ENCODE measurements around the gene PPP1CB.

DNA sequence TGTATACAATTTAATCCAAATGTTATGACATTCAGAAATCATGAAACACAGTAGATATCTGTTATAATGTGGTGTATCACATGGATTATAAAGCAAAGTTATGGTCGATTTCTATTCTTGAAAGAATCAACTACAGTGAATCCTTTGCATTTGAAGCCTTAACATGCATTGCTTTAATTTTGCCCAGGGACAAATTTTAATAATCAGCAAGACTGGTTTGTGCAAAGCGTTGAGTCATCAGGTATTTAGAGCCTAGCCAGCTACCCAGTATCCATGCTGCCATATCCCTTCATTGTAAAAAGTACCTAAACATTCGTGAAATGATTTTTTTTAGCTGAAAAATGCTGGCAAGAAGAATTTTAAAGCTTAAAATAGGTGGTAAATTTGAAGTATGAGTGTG lies 50.1 kb downstream of the PPP1CB start:
- TF ChIP-seq, protein P1, sequence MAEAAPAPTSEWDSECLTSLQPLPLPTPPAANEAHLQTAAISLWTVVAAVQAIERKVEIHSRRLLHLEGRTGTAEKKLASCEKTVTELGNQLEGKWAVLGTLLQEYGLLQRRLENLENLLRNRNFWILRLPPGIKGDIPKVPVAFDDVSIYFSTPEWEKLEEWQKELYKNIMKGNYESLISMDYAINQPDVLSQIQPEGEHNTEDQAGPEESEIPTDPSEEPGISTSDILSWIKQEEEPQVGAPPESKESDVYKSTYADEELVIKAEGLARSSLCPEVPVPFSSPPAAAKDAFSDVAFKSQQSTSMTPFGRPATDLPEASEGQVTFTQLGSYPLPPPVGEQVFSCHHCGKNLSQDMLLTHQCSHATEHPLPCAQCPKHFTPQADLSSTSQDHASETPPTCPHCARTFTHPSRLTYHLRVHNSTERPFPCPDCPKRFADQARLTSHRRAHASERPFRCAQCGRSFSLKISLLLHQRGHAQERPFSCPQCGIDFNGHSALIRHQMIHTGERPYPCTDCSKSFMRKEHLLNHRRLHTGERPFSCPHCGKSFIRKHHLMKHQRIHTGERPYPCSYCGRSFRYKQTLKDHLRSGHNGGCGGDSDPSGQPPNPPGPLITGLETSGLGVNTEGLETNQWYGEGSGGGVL (tag by site-specific recombination; IDR thresholded peaks at IDR 0.05) = no peak
- TF ChIP-seq, protein P2, sequence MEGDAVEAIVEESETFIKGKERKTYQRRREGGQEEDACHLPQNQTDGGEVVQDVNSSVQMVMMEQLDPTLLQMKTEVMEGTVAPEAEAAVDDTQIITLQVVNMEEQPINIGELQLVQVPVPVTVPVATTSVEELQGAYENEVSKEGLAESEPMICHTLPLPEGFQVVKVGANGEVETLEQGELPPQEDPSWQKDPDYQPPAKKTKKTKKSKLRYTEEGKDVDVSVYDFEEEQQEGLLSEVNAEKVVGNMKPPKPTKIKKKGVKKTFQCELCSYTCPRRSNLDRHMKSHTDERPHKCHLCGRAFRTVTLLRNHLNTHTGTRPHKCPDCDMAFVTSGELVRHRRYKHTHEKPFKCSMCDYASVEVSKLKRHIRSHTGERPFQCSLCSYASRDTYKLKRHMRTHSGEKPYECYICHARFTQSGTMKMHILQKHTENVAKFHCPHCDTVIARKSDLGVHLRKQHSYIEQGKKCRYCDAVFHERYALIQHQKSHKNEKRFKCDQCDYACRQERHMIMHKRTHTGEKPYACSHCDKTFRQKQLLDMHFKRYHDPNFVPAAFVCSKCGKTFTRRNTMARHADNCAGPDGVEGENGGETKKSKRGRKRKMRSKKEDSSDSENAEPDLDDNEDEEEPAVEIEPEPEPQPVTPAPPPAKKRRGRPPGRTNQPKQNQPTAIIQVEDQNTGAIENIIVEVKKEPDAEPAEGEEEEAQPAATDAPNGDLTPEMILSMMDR (tag by site-specific recombination; IDR thresholded peaks at IDR 0.05) = no peak
- no peak for TF ChIP-seq ZNF24 (tag by site-specific recombination; IDR thresholded peaks at IDR 0.05)
- TF ChIP-seq, protein P3, sequence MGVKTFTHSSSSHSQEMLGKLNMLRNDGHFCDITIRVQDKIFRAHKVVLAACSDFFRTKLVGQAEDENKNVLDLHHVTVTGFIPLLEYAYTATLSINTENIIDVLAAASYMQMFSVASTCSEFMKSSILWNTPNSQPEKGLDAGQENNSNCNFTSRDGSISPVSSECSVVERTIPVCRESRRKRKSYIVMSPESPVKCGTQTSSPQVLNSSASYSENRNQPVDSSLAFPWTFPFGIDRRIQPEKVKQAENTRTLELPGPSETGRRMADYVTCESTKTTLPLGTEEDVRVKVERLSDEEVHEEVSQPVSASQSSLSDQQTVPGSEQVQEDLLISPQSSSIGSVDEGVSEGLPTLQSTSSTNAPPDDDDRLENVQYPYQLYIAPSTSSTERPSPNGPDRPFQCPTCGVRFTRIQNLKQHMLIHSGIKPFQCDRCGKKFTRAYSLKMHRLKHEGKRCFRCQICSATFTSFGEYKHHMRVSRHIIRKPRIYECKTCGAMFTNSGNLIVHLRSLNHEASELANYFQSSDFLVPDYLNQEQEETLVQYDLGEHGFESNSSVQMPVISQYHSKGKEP (tag by site-specific recombination; IDR thresholded peaks at IDR 0.05) = no peak
- no peak for TF ChIP-seq ZNF274 (IDR thresholded peaks at IDR 0.05; ENCODE audit: low read length)
- no peak for TF ChIP-seq ZNF274 (tag by site-specific recombination; IDR thresholded peaks at IDR 0.05; ENCODE audit: borderline replicate concordance)
- no peak for TF ChIP-seq GLI4 (tag by site-specific recombination; IDR thresholded peaks at IDR 0.05)
- TF ChIP-seq ZNF707 (tag by site-specific recombination; IDR thresholded peaks at IDR 0.05) = no peak
- TF ChIP-seq ZNF221 (tag by site-specific recombination; IDR thresholded peaks at IDR 0.05; ENCODE audit: borderline replicate concordance) = no peak
- TF ChIP-seq TCF7L2 (IDR thresholded peaks at IDR 0.05; ENCODE audit: borderline replicate concordance, low read depth, low read length) = no peak
- TF ChIP-seq ZNF585B (tag by site-specific recombination; IDR thresholded peaks at IDR 0.05) = no peak
- no peak for TF ChIP-seq ZNF146 (tag by site-specific recombination; IDR thresholded peaks at IDR 0.05)
- TF ChIP-seq SP2 (tag by site-specific recombination; IDR thresholded peaks at IDR 0.05) = no peak
- no peak for TF ChIP-seq ZNF521 (tag by site-specific recombination; IDR thresholded peaks at IDR 0.05)
- TF ChIP-seq, protein P4, sequence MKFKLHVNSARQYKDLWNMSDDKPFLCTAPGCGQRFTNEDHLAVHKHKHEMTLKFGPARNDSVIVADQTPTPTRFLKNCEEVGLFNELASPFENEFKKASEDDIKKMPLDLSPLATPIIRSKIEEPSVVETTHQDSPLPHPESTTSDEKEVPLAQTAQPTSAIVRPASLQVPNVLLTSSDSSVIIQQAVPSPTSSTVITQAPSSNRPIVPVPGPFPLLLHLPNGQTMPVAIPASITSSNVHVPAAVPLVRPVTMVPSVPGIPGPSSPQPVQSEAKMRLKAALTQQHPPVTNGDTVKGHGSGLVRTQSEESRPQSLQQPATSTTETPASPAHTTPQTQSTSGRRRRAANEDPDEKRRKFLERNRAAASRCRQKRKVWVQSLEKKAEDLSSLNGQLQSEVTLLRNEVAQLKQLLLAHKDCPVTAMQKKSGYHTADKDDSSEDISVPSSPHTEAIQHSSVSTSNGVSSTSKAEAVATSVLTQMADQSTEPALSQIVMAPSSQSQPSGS (tag by site-specific recombination; IDR thresholded peaks at IDR 0.05; ENCODE audit: low read depth) = no peak

Data from HEK293 (cell line).